22Rv1 (cell line): ENCODE data around the gene MAP6.

Experiments
- CTCF ChIP-seq: fragments of 450-650 bp; IDR thresholded peaks from 2 replicates; pipeline ENCODE4 v1.5.1; 2017; ENCODE audit warnings: mild to moderate bottlenecking
- ZFX ChIP-seq: fragments of 450-650 bp; IDR thresholded peaks from 2 replicates; pipeline ENCODE4 v1.6.1; 2017; ENCODE audit warnings: antibody characterized with exemption, borderline replicate concordance

- TF ChIP-seq CTCF (no peak), ZFX (no peak)
These were observed 78.9 kb downstream of the MAP6 start for GRCh38 chr11:75589933-75590332.
